Activated T-helper 17 cell treated with anti-CD3 and anti-CD28 coated beads, Interleukin-2, amount 50 U/mL, for 72 hours (primary cell): ENCODE data around the gene MT4. TPM values are rescaled to one million over a fixed set of nuclear protein-coding genes. Genes with fewer than 3 reads are reported as not detected.

Source experiments
- ATAC-seq: fragments of 150-1000 bp; cut with Tn5 transposase; replicated peaks from 2 replicates; pipeline ENCODE4 v1.10.0; 2021; ENCODE audit warnings: mild to moderate bottlenecking, moderate library complexity
- H3K27ac Mint-ChIP-seq: one replicate; pipeline ENCODE4 v1.8.0; 2022; ENCODE audit warnings: mixed read lengths
- H3K27me3 Mint-ChIP-seq: one replicate; pipeline ENCODE4 v1.8.0; 2022; ENCODE audit warnings: mixed read lengths
- H3K36me3 Mint-ChIP-seq: one replicate; pipeline ENCODE4 v1.8.0; 2022; ENCODE audit warnings: low read depth, mild to moderate bottlenecking, mixed read lengths
- H3K4me1 Mint-ChIP-seq: one replicate; pipeline ENCODE4 v1.8.0; 2022; ENCODE audit warnings: mixed read lengths
- H3K4me3 Mint-ChIP-seq: one replicate; pipeline ENCODE4 v1.8.0; 2022; ENCODE audit warnings: mild to moderate bottlenecking, mixed read lengths
- H3K9me3 Mint-ChIP-seq: one replicate; pipeline ENCODE4 v1.8.0; 2022; ENCODE audit warnings: mixed read lengths
- total RNA-seq, 2 donors: library from RNA; stranded (reverse); gene quantifications; one replicate each; pipeline ENCODE4 v1.2.3, GENCODE V29; 2022

MT4 gene
- total RNA-seq, 2 donors from 2014 or later, result not detected

DNA sequence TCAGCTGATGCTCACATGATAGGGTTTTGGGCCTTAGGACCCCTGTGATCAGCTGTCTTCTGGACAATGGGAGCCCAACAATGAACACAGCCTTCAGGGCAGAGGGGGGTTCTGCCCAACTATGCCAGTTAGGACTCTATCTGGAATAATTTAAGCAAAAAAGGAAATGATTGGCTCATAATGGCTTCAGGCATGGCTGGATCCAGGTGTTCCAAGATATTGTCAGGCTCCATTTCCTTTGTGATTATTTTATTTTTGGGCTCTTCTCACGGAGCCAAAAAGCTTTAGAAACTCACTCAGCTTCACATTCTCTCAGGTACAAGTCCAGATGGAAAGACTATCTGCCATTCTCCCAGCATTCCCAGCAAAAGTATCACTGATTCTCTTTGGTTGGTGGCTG lies 40.6 kb downstream of the MT4 start:
- Mint-ChIP-seq H3K27ac (no peak overlapping the region), H3K4me1 (peaks cover 26% of the 10 kb centered on the region), H3K9me3 (no peaks in the 10 kb centered on the region), H3K4me3 (no peak overlapping the region), H3K36me3 (peaks cover 7% of the 10 kb centered on the region), H3K27me3 (peaks cover 2% of the 10 kb centered on the region)
- ATAC-seq, result no peak

- Mint-ChIP-seq H3K27me3 (no peaks in the 10 kb centered on the region), H3K4me3 (peak overlapping the region; percentile 98), H3K36me3 (peaks cover 7% of the 10 kb centered on the region), H3K27ac (no peak overlapping the region), H3K9me3 (no peaks in the 10 kb centered on the region), H3K4me1 (peaks cover 32% of the 10 kb centered on the region)
- ATAC-seq, result no peak
Measured at GRCh38 chr16:56606071-56606475, 41.2 kb downstream of the MT4 start.

GRCh38 chr16:56606476-56607108 lies 41.7 kb downstream of the MT4 start:
- Mint-ChIP-seq H3K27me3 (no peaks in the 10 kb centered on the region), H3K4me1 (peaks cover 37% of the 10 kb centered on the region), H3K4me3 (peak overlapping the region; percentile 98), H3K9me3 (no peaks in the 10 kb centered on the region), H3K36me3 (peaks cover 7% of the 10 kb centered on the region), H3K27ac (no peak overlapping the region)
- ATAC-seq, result no peak

- no peak for ATAC-seq
- H3K36me3 Mint-ChIP-seq, result peaks cover 7% of the 10 kb centered on the region
- peak overlapping the region; percentile 98 for H3K4me3 Mint-ChIP-seq
- H3K9me3 Mint-ChIP-seq, result no peaks in the 10 kb centered on the region
- no peaks in the 10 kb centered on the region for H3K27me3 Mint-ChIP-seq
- H3K4me1 Mint-ChIP-seq, result peaks cover 37% of the 10 kb centered on the region
- no peak overlapping the region for H3K27ac Mint-ChIP-seq
Measured at GRCh38 chr16:56607109-56607618, 42.3 kb downstream of the MT4 start.

DNA sequence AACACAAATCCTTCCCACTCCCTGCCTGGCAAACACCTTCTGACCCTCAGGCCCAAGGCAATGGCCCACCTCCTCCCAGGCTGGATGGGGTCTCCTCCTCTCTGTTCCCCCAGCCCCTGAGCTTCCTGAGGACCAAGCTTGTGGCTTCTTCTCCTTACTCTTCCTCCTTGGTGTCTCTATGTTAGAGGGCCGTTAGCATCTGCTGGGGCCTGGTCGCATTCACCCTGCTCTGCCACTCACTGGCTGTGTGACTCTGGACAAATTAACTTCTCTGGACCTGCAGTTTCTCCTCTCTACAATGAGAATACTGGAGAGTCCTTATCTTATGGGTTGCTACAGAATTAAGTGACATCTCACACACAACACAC lies 42.8 kb downstream of the MT4 start:
- no peaks in the 10 kb centered on the region for H3K27me3 Mint-ChIP-seq
- H3K36me3 Mint-ChIP-seq, result peaks cover 12% of the 10 kb centered on the region
- peak overlapping the region; percentile 98 for H3K4me3 Mint-ChIP-seq
- peaks cover 41% of the 10 kb centered on the region for H3K4me1 Mint-ChIP-seq
- no peaks in the 10 kb centered on the region for H3K9me3 Mint-ChIP-seq
- ATAC-seq, result no peak
- peak overlapping the region; percentile 80 for H3K27ac Mint-ChIP-seq

GRCh38 chr16:56608043-56608875 lies 43.4 kb downstream of the MT4 start, which contains the start of gene MT2A:
Gene MT2A (plus strand): TSS chr16:56608584. CDS start chr16:56608656, 72 bp downstream.
- Mint-ChIP-seq H3K36me3 (peaks cover 13% of the 10 kb centered on the region), H3K27ac (peak within 1 kb of the TSS; percentile 95), H3K9me3 (no peaks in the 10 kb centered on the region), H3K4me1 (peaks cover 42% of the 10 kb centered on the region), H3K27me3 (no peaks in the 10 kb centered on the region), H3K4me3 (peak within 1 kb of the TSS; percentile 98)
- peak; percentile 73 for ATAC-seq

GRCh38 chr16:56608876-56609462 lies 44.1 kb downstream of the MT4 start:
- Mint-ChIP-seq H3K27ac (peak overlapping the region; percentile 95), H3K27me3 (no peaks in the 10 kb centered on the region), H3K4me1 (peaks cover 48% of the 10 kb centered on the region), H3K36me3 (peaks cover 13% of the 10 kb centered on the region), H3K9me3 (no peaks in the 10 kb centered on the region), H3K4me3 (peak overlapping the region; percentile 98)
- no peak for ATAC-seq

DNA sequence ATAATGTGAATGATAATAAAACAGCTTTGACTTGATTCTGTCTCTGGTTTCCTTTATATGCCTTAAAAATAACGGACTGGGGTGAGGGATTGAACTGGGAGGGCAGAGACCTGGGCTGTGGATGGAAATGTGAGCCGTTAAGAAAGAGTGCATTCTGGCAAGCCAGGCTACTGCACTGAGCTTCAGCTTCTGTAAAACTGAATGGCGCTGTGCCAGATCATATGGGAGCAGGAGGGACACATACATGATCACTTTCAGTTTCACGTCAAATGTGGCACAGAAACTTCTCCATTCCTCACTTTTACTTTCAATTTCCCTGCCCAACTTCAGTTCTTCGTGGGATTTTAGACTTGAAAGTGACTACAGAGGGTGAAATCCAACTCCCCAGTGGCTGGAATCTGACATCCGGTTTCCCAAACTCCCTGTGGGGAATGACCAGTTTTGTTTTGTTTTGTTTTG lies 44.6 kb downstream of the MT4 start:
- ATAC-seq, result peak; percentile 28
- peak overlapping the region; percentile 98 for H3K4me3 Mint-ChIP-seq
- H3K36me3 Mint-ChIP-seq, result peaks cover 13% of the 10 kb centered on the region
- H3K27ac Mint-ChIP-seq, result peak overlapping the region; percentile 95
- no peaks in the 10 kb centered on the region for H3K27me3 Mint-ChIP-seq
- H3K4me1 Mint-ChIP-seq, result peaks cover 54% of the 10 kb centered on the region
- H3K9me3 Mint-ChIP-seq, result no peaks in the 10 kb centered on the region

- H3K27ac Mint-ChIP-seq, result peak overlapping the region; percentile 95
- peak; percentile 64 for ATAC-seq
- peaks cover 60% of the 10 kb centered on the region for H3K4me1 Mint-ChIP-seq
- no peaks in the 10 kb centered on the region for H3K27me3 Mint-ChIP-seq
- no peaks in the 10 kb centered on the region for H3K9me3 Mint-ChIP-seq
- H3K36me3 Mint-ChIP-seq, result peaks cover 13% of the 10 kb centered on the region
- H3K4me3 Mint-ChIP-seq, result peak overlapping the region; percentile 98
Measured at GRCh38 chr16:56610017-56610608, 45.2 kb downstream of the MT4 start.

- H3K4me1 Mint-ChIP-seq, result peaks cover 63% of the 10 kb centered on the region
- peak overlapping the region; percentile 95 for H3K27ac Mint-ChIP-seq
- H3K36me3 Mint-ChIP-seq, result peaks cover 13% of the 10 kb centered on the region
- ATAC-seq, result peak; percentile 43
- peak overlapping the region; percentile 98 for H3K4me3 Mint-ChIP-seq
- no peaks in the 10 kb centered on the region for H3K9me3 Mint-ChIP-seq
- no peaks in the 10 kb centered on the region for H3K27me3 Mint-ChIP-seq
Measured at GRCh38 chr16:56610609-56611111, 45.8 kb downstream of the MT4 start.

DNA sequence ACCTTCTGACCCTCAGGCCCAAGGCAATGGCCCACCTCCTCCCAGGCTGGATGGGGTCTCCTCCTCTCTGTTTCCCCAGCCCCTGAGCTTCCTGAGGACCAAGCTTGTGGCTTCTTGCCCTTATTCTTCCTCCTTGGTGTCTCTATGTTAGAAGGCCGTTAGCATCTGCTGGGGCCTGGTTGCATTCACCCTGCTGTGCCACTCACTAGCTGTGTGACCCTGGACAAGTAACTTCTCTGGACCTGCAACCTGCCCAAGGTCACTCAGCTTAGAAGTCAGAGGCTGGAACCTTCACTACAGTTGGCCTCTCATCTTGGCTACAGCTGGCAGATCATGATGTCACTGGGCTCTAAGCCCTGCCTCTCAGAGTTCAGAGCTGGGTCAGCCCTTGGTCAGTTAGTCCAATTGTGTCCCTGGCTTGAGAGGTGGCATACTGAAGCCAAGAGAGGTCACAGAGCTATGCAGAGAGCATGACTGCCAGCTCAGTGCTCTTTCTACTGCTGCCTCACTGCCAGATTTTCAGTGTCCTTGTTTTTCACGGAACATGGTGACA lies 46.5 kb downstream of the MT4 start:
- ATAC-seq, result no peak
- Mint-ChIP-seq H3K27ac (peak overlapping the region; percentile 95), H3K4me1 (peaks cover 60% of the 10 kb centered on the region), H3K9me3 (no peaks in the 10 kb centered on the region), H3K36me3 (peaks cover 13% of the 10 kb centered on the region), H3K4me3 (peak overlapping the region; percentile 98), H3K27me3 (no peaks in the 10 kb centered on the region)

DNA sequence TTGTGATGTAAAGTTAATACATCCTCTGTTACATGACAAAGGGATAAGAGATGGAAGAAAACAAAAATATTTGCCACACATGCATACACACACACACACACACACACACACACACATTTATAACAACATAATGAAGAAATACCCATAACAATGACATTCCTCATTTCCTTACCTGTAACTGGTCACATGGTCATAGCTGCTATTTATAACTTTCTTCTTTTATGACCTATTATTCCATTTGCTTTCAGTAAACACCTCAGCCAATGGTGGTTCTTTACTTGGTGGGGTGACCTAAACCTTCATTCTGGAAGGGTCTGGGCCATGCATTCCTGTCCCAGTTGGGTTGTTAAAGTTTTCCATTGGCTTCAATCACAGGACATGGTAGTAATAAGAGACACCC lies 48.8 kb downstream of the MT4 start:
- Mint-ChIP-seq H3K36me3 (peaks cover 13% of the 10 kb centered on the region), H3K9me3 (no peaks in the 10 kb centered on the region), H3K27me3 (no peaks in the 10 kb centered on the region), H3K4me3 (peak overlapping the region; percentile 98), H3K27ac (peak overlapping the region; percentile 96), H3K4me1 (peaks cover 47% of the 10 kb centered on the region)
- no peak for ATAC-seq

GRCh38 chr16:56614549-56614991 lies 49.7 kb downstream of the MT4 start:
- peaks cover 7% of the 10 kb centered on the region for H3K36me3 Mint-ChIP-seq
- peak overlapping the region; percentile 96 for H3K27ac Mint-ChIP-seq
- peak; percentile 72 for ATAC-seq
- no peaks in the 10 kb centered on the region for H3K27me3 Mint-ChIP-seq
- H3K4me1 Mint-ChIP-seq, result peaks cover 43% of the 10 kb centered on the region
- no peaks in the 10 kb centered on the region for H3K9me3 Mint-ChIP-seq
- H3K4me3 Mint-ChIP-seq, result peak overlapping the region; percentile 98

GRCh38 chr16:56615353-56615752 lies 50.5 kb downstream of the MT4 start:
- peak overlapping the region; percentile 96 for H3K27ac Mint-ChIP-seq
- H3K4me3 Mint-ChIP-seq, result peak overlapping the region; percentile 98
- ATAC-seq, result no peak
- H3K9me3 Mint-ChIP-seq, result no peaks in the 10 kb centered on the region
- no peaks in the 10 kb centered on the region for H3K27me3 Mint-ChIP-seq
- peaks cover 39% of the 10 kb centered on the region for H3K4me1 Mint-ChIP-seq
- H3K36me3 Mint-ChIP-seq, result peaks cover 6% of the 10 kb centered on the region
